Measurements from ENCODE around the gene SDC1. TPM values are rescaled to one million over a fixed set of nuclear protein-coding genes. Genes with fewer than 3 reads are reported as not detected.

The SDC1 gene
- total and polyA plus RNA-seq, 2 of the 8 experiments (the other 6 are each of a cell fraction or from before 2014, with no cell fraction given) = 45.3 to 73.3 TPM

DNA sequence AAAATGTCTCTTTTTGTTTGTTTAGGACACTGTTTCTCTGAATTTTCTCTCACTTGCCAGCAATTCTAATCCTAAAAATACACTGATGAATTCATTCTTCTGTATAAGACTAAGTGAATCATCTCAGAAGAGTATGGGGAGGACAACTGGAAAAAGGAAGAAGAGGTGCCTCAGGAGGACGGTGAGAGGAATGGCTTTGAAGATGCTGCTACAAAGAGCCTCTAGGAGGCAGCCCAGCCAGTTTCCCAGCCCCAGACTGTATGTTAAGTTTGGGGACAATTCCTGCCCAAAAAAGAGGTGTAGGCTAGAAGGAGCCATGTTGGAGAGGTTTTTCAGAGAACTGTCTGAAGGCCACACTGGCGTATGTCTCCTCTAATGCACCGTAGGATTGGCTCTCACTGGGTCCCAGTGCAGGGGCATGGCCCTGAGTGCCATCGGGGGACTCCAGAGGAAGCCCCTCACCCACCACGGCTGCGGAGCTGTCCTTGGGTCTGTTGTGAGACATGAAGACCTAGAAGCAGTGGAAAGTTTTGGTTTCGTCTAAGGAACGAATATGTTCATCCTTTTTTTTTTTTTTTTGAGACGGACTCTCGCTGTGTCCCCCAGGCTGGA is 3.1 kb upstream of the SDC1 start:
- ChIA-PET POLR2A (ENCODE audit: partially characterized antibody) (no interaction called here), CTCF (ENCODE audit: partially characterized antibody) (interaction anchor here (0.7 to 1.2 kb wide), 3 partner anchors 10 to 21 kb away, joined by 3 to 4 read pairs (median 4); no protein-coding TSS in a partner anchor)
- Histone ChIP-seq H4K5ac (ENCODE audit: insufficient read length, low read depth, low read length) (no peak overlapping the region), H3K4me2 (ENCODE audit: insufficient read depth in 1 of 2, low read depth in 2 of 2, low read length in 2 of 2) (no peak overlapping the region), H2AK5ac (ENCODE audit: low read depth, low read length) (no peak overlapping the region), H2BK5ac (ENCODE audit: low read depth, low read length) (no peak overlapping the region), H3K9ac (replicated peaks in 1 of 4; ENCODE audit: extremely low read depth in 1 of 4, low read depth in 3 of 4, low read length in 3 of 4) (no peak overlapping the region), H2BK15ac (ENCODE audit: low read length) (peak overlapping the region; percentile 92; the same call in 1 of the 2 replicates), H3K27ac (ENCODE audit: low read depth, low read length) (no peak overlapping the region), H2BK120ac (replicated peaks; ENCODE audit: low read depth, low read length) (no peak overlapping the region), H3K23me2 (ENCODE audit: low read depth, low read length) (peaks cover 7% of the 10 kb centered on the region; the same call in 1 of the 2 replicates), H2BK12ac (ENCODE audit: low read depth, low read length) (no peak overlapping the region), H3K79me2 (ENCODE audit: control insufficient read depth in 1 of 2, insufficient read depth in 2 of 2, low read length in 2 of 2) (peaks cover 0 to 2% of the 10 kb centered on the region in 2 experiments; a peak in 2 of 4 replicates), H3K4ac (replicated peaks; ENCODE audit: insufficient read length, low read depth, low read length) (no peak overlapping the region), H3K9me3 (ENCODE audit: insufficient read depth in 2 of 2, low read depth in 1 of 2, low read length in 1 of 2) (no peaks in the 10 kb centered on the region), H3K56ac (replicated peaks; ENCODE audit: insufficient read length, low read depth, low read length) (no peak overlapping the region), H3K18ac (ENCODE audit: extremely low read depth, low read length) (no peak overlapping the region), H3K36me3 (ENCODE audit: control insufficient read depth in 2 of 4, insufficient read depth in 4 of 4, low read length in 3 of 4) (no peaks in the 10 kb centered on the region), H4K20me1 (replicated peaks in 1 of 2; ENCODE audit: control insufficient read depth in 1 of 2, insufficient read depth in 2 of 2, low read length in 2 of 2) (no peaks in the 10 kb centered on the region), H4K8ac (ENCODE audit: extremely low read depth, insufficient read depth, low read length) (no peak overlapping the region), H2AFZ (ENCODE audit: low read length) (no peak overlapping the region), H3K23ac (ENCODE audit: insufficient read length) (no peak overlapping the region), H3K14ac (ENCODE audit: insufficient read length) (no peak overlapping the region), H3K4me3 (ENCODE audit: extremely low read depth in 1 of 4, insufficient read depth in 2 of 4, low read depth in 3 of 4, low read length in 4 of 4) (no peak overlapping the region), H3K27me3 (replicated peaks in 1 of 4; ENCODE audit: control insufficient read depth in 3 of 4, extremely low read depth in 1 of 4, insufficient read depth in 3 of 4, low read length in 3 of 4) (peaks cover 0 to 7% (median 4%) of the 10 kb centered on the region in 4 experiments; a peak in 4 of 7 replicates), H3K79me1 (ENCODE audit: low read depth, low read length) (no peaks in the 10 kb centered on the region), H4K91ac (replicated peaks; ENCODE audit: insufficient read length, low read length) (no peak overlapping the region), H3K4me1 (replicated peaks in 1 of 4; ENCODE audit: control insufficient read depth in 3 of 4, insufficient read depth in 4 of 4, low read length in 3 of 4) (peaks cover 6 to 16% (median 9%) of the 10 kb centered on the region in 4 experiments), H2BK20ac (ENCODE audit: low read length) (no peak overlapping the region)
- DNase-seq (ENCODE audit: low read depth in 1 of 2, low spot score in 2 of 2) = peak in 1 of 2 experiments; percentile 38
- 88% methylated on average over 8 of the region's 10 CpGs; no CpG with 5 or more reads in 1 of the 2 experiments for WGBS, 2 experiments (ENCODE audit: extremely low coverage in 1 of 2, insufficient coverage in 1 of 2, insufficient read length in 1 of 2, insufficient replicate concordance in 2 of 2, low coverage in 1 of 2, low lambda C conversion rate in 2 of 2, missing lambda C conversion rate in 1 of 2)
- TF ChIP-seq, protein P1, sequence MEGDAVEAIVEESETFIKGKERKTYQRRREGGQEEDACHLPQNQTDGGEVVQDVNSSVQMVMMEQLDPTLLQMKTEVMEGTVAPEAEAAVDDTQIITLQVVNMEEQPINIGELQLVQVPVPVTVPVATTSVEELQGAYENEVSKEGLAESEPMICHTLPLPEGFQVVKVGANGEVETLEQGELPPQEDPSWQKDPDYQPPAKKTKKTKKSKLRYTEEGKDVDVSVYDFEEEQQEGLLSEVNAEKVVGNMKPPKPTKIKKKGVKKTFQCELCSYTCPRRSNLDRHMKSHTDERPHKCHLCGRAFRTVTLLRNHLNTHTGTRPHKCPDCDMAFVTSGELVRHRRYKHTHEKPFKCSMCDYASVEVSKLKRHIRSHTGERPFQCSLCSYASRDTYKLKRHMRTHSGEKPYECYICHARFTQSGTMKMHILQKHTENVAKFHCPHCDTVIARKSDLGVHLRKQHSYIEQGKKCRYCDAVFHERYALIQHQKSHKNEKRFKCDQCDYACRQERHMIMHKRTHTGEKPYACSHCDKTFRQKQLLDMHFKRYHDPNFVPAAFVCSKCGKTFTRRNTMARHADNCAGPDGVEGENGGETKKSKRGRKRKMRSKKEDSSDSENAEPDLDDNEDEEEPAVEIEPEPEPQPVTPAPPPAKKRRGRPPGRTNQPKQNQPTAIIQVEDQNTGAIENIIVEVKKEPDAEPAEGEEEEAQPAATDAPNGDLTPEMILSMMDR (IDR thresholded peaks at IDR 0.05; ENCODE audit: control extremely low read depth in 1 of 3, insufficient read depth in 1 of 3, low read depth in 1 of 3, low read length in 3 of 3) = peak in 2 of 3 experiments; percentile 26 to 30; a peak in 2 of 4 replicates
- peak in 1 of 2 experiments; percentile 28; a peak in 2 of 4 replicates for TF ChIP-seq RAD21 (IDR thresholded peaks at IDR 0.05 in 1 of 2, conservative IDR thresholded peaks at IDR 0.05 in 1 of 2; ENCODE audit: low read depth in 2 of 2, low read length in 2 of 2)
- no peak for TF ChIP-seq EGR1 (IDR thresholded peaks at IDR 0.05; ENCODE audit: borderline replicate concordance, low read depth, low read length)
- TF ChIP-seq CEBPB (IDR thresholded peaks at IDR 0.05; ENCODE audit: low read depth, low read length) = no peak
- FAIRE-seq = no peak
